Dermis lymphatic vessel endothelial cell (primary cell): ENCODE results near the gene USP16. TPM values are rescaled to one million over a fixed set of nuclear protein-coding genes. Genes with fewer than 3 reads are reported as not detected.

ENCODE experiments used
- total RNA-seq: library from RNA; depleted of rRNA; stranded (reverse); fragments of >200 nt; gene quantifications from 2 replicates; pipeline ENCODE4 v1.2.1, GENCODE V29; 2014

USP16 gene
- total RNA-seq, result 24.8 and 29.7 TPM in 2 replicates

GRCh38 chr21:29024474-29025327 lies at the start of gene USP16:
USP16 (plus strand) TSS chr21:29024668; CDS start chr21:29027914, 3,246 bp downstream.

DNA sequence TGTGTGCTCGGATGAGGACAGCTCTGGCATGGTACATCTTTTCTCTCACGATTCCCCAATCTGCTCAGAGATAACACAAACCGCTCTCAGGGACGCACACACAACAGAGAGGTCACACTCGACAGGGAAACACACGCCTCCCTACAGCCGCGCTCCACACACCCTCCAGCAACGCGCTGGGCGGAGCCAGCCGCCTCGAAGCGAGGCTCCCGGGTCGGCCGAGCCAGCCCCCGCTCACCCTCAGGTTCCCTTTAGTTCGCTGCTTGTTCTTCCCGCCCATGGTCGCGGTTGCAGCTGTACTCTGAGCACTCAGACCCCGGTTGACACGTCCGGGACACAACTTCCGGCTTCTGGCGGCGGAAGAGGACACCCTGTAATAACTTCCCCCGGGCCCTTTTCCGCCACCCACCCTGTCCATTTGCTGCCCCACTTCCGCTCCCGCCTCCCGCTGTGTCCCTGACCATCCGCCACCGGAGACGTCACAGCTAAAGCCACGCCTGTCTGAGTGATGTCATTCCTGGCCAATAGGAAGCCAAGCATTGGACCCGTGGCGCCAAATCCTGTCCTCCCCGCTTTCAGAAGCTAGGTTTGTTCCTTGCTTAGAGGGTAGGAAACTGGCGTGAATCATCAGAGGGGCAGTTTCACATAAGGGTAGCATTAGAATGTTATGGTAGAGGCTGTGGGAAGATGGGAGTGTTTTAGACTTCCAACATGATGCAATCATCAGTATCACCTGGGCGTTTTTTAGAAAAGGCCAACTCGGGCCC lies 31.8 kb upstream of the USP16 start, which contains the start of gene LTN1:
Gene LTN1 (minus strand): TSS at position 352 of the 767 bp plus-strand sequence. CDS start 72 bp downstream, at position 280.

DNA sequence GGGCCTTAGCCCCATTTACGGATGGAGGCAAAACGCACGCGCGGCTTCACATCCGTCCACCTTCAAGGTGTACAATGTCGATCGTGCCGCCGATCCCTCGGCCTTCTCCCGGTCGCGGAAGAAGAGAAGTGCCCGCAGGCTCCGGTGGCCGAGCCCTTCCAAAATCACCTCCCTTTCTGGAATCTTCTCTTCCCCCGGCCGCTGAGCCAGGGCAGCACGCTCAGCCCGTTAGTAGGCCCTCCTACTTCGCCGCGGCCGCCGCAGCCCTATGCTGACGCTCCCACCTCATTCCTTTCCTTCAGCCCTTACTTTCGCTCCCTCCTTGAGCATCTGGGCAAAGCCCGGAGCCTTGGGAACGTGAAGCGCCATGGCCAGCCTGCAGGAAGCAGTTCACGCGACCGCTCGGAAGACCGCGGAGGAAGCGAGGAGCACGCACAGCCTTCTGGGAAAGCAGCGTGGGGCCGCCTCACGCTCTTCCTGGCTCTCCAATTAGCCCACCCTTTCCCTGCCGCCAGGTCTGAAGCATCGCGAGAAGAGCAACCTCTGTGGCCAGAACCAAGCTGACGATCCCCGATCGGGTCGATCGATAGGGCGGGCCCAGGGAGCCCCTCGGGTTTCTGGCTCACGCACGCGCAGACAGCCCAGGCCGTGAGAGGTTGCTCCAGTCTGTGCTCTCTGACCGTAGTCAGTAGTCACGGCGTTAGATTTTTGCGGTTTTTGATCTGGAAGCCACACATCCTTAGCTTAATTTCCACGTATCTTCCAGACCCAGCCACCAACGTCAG lies 48.9 kb downstream of the USP16 start, which contains the start of gene CCT8:
Gene CCT8 (minus strand): TSS at position 427 of the 785 bp plus-strand sequence. CDS start 58 bp downstream, at position 369.

Other genes starting within 250 kb of the USP16 start
- gene LTN1, start 31.8 kb upstream of the USP16 start, total RNA-seq, result 19.8 and 25.0 TPM in 2 replicates
- gene RWDD2B, start 5.3 kb upstream of the USP16 start, total RNA-seq, result 12.4 and 16.9 TPM in 2 replicates
- gene CCT8, start 49.0 kb downstream of the USP16 start, total RNA-seq, result 200 and 218 TPM in 2 replicates
- gene MAP3K7CL, start 106.0 kb downstream of the USP16 start, total RNA-seq, result 2.1 and 3.9 TPM in 2 replicates